Measurements from ENCODE around the gene OR6M1. TPM values are rescaled to one million over a fixed set of nuclear protein-coding genes. Genes with fewer than 3 reads are reported as not detected.

The OR6M1 gene
- total RNA-seq, 2 donors from 2014 or later: not detected

GRCh38 chr11:123822599-123822998, 16.4 kb upstream of the OR6M1 start:
- no peaks in the 10 kb centered on the region for H3K9me3 ChIP-seq
- intact Hi-C loops (cut with DNase I): no loop called here
- H3K27me3 ChIP-seq (replicated peaks; ENCODE audit: insufficient read depth): no peaks in the 10 kb centered on the region
- H3K4me3 ChIP-seq: no peak overlapping the region
- 19% methylated on average over 3 of the region's 3 CpGs for WGBS
- H3K27ac ChIP-seq: no peak overlapping the region
- no peak for TF ChIP-seq POLR2AphosphoS5 (IDR thresholded peaks at IDR 0.05)
- TF ChIP-seq CTCF (IDR thresholded peaks at IDR 0.05): no peak
- no peaks in the 10 kb centered on the region for H3K4me1 ChIP-seq (replicated peaks)
- no peak for DNase-seq (ENCODE audit: low spot score)
- H3K36me3 ChIP-seq: no peaks in the 10 kb centered on the region

GRCh38 chr11:123822032-123822431, 15.9 kb upstream of the OR6M1 start:
- no peak for DNase-seq (ENCODE audit: low spot score)
- H3K27ac ChIP-seq: no peak overlapping the region

GRCh38 chr11:123815122-123815521, 9.0 kb upstream of the OR6M1 start:
- Histone ChIP-seq H3K27me3 (replicated peaks; ENCODE audit: insufficient read depth) (no peaks in the 10 kb centered on the region), H3K9me3 (no peaks in the 10 kb centered on the region), H3K27ac (no peak overlapping the region), H3K36me3 (no peaks in the 10 kb centered on the region), H3K4me3 (no peak overlapping the region), H3K4me1 (replicated peaks) (no peaks in the 10 kb centered on the region)
- TF ChIP-seq POLR2A (IDR thresholded peaks at IDR 0.05) (no peak), CTCF (IDR thresholded peaks at IDR 0.05) (no peak), POLR2AphosphoS5 (IDR thresholded peaks at IDR 0.05) (no peak)
- intact Hi-C loops (cut with DNase I): no loop called here
- DNase-seq (ENCODE audit: low spot score): no peak
- WGBS: 86% methylated on average over 5 of the region's 5 CpGs

More at GRCh38 chr11:123822032-123822431, 15.9 kb upstream of the OR6M1 start:
- Histone ChIP-seq H3K4me3 (no peak overlapping the region), H3K9me3 (no peaks in the 10 kb centered on the region), H3K4me1 (replicated peaks) (no peaks in the 10 kb centered on the region), H3K27me3 (replicated peaks; ENCODE audit: insufficient read depth) (no peaks in the 10 kb centered on the region), H3K36me3 (no peaks in the 10 kb centered on the region)
- intact Hi-C loops (cut with DNase I): no loop called here
- WGBS: 4% methylated on average over 2 of the region's 2 CpGs
- TF ChIP-seq POLR2AphosphoS5 (IDR thresholded peaks at IDR 0.05) (no peak), POLR2A (IDR thresholded peaks at IDR 0.05) (no peak), CTCF (IDR thresholded peaks at IDR 0.05) (no peak)

- no peaks in the 10 kb centered on the region for H3K36me3 ChIP-seq
- H3K9me3 ChIP-seq: no peaks in the 10 kb centered on the region
- TF ChIP-seq POLR2A (IDR thresholded peaks at IDR 0.05): no peak
- TF ChIP-seq POLR2AphosphoS5 (IDR thresholded peaks at IDR 0.05): no peak
- TF ChIP-seq CTCF (IDR thresholded peaks at IDR 0.05): no peak
- intact Hi-C loops (cut with DNase I): no loop called here
- no peaks in the 10 kb centered on the region for H3K4me1 ChIP-seq (replicated peaks)
- no peaks in the 10 kb centered on the region for H3K27me3 ChIP-seq (replicated peaks; ENCODE audit: insufficient read depth)
- 0% methylated on average over 1 of the region's 1 CpG for WGBS
- DNase-seq (ENCODE audit: low spot score): no peak
- H3K4me3 ChIP-seq: no peak overlapping the region
- no peak overlapping the region for H3K27ac ChIP-seq
These were observed 4.4 kb downstream of the OR6M1 start for GRCh38 chr11:123801765-123802164.

GRCh38 chr11:123800036-123800435, 6.1 kb downstream of the OR6M1 start:
- WGBS: 85% methylated on average over 3 of the region's 3 CpGs

More at GRCh38 chr11:123800036-123800435, 6.1 kb downstream of the OR6M1 start:
- TF ChIP-seq CTCF (IDR thresholded peaks at IDR 0.05) (no peak), POLR2A (IDR thresholded peaks at IDR 0.05) (no peak), POLR2AphosphoS5 (IDR thresholded peaks at IDR 0.05) (no peak)
- no peaks in the 10 kb centered on the region for H3K27me3 ChIP-seq (replicated peaks; ENCODE audit: insufficient read depth)
- no peaks in the 10 kb centered on the region for H3K4me1 ChIP-seq (replicated peaks)
- H3K27ac ChIP-seq: no peak overlapping the region
- H3K4me3 ChIP-seq: no peak overlapping the region
- no peaks in the 10 kb centered on the region for H3K9me3 ChIP-seq
- intact Hi-C loops (cut with DNase I): no loop called here
- no peak for DNase-seq (ENCODE audit: low spot score)
- no peaks in the 10 kb centered on the region for H3K36me3 ChIP-seq

Data from prostate gland (tissue), 2 donors.